Epithelial cell of proximal tubule (primary cell): ENCODE measurements around the gene TMX1. TPM values are rescaled to one million over a fixed set of nuclear protein-coding genes. Genes with fewer than 3 reads are reported as not detected.

Experiments
- DNase-seq: peaks from one replicate; pipeline ENCODE4 v3.0.0-alpha.2; 2011; ENCODE audit warnings: low read depth
- H3K4me3 ChIP-seq: 2 replicates; pipeline ENCODE4 v1.5.1; 2011; ENCODE audit warnings: low read depth, mild to moderate bottlenecking, low read length
- total RNA-seq: library from RNA; depleted of rRNA; stranded (reverse); fragments of >200 nt; gene quantifications from 2 replicates; pipeline ENCODE4 v1.2.3, GENCODE V29; 2015
- TF ChIP-seq, protein P1 (sequence below): conservative IDR thresholded peaks from 2 replicates; pipeline ENCODE4 v1.5.1; 2012; ENCODE audit warnings: low read depth, mild to moderate bottlenecking, low read length

The TMX1 gene
- total RNA-seq, 1 donor from 2014 or later = 31.4 TPM

DNA sequence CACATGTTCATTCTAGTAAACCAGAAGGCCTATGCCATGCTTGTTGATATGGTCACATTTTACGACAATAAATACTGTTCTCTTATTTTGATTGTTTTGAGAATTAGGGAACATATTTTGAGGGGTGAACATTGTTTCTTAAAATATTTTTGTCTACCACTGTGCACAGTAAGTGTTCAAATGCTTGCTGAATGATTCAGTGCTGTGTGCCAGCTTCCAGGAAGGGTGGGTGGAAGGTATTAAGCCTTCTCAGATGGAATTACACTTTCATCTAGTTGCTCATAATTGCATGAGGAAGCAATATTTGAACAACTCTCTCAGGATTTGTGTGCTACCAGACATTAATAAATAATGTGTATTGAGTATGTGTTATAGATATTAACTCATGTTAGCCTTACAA lies 15.5 kb upstream of the TMX1 start:
- TF ChIP-seq, protein P1, sequence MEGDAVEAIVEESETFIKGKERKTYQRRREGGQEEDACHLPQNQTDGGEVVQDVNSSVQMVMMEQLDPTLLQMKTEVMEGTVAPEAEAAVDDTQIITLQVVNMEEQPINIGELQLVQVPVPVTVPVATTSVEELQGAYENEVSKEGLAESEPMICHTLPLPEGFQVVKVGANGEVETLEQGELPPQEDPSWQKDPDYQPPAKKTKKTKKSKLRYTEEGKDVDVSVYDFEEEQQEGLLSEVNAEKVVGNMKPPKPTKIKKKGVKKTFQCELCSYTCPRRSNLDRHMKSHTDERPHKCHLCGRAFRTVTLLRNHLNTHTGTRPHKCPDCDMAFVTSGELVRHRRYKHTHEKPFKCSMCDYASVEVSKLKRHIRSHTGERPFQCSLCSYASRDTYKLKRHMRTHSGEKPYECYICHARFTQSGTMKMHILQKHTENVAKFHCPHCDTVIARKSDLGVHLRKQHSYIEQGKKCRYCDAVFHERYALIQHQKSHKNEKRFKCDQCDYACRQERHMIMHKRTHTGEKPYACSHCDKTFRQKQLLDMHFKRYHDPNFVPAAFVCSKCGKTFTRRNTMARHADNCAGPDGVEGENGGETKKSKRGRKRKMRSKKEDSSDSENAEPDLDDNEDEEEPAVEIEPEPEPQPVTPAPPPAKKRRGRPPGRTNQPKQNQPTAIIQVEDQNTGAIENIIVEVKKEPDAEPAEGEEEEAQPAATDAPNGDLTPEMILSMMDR = no peak
- no peak for DNase-seq
- H3K4me3 ChIP-seq = no peak overlapping the region

DNA sequence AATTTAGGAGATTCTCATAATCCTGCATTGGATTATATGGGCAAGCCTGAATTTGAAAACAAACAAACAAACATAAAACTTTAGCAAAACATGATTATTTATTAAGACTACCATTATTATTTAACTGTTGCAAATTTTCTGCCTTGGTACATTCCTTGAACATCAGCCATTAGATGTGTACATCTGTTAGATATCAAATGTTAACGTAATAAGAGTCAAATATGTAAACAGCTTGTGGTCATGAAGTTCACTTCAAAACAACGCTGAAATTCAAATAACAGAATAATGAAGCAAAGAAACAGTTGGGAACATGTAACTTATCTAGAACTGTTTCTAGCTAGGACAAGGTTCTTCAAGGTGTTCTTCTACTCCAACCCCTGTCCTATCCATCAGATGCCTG lies 14.3 kb upstream of the TMX1 start:
- H3K4me3 ChIP-seq = no peak overlapping the region
- TF ChIP-seq, protein P1 = no peak
- DNase-seq = no peak

DNA sequence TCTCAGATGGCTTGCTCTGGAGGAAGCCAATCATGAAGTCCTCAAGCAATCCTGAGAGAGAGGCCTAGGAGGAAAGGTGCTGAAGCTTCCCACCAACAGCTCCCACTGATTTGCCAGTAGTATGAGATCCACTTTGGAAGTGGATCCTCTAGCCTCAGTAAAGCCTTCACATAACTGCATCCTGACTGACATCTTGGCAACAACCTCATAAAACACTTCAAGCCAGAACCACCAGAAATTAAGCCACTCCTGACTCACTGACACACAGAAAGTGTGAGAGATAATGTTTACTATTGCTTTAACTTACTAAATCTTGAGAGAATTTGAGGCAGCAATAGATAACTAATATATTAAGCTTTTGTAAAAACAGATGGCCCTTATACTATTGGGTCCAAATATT lies 11.7 kb upstream of the TMX1 start:
- no peak for DNase-seq
- TF ChIP-seq, protein P1 = no peak
- no peak overlapping the region for H3K4me3 ChIP-seq

DNA sequence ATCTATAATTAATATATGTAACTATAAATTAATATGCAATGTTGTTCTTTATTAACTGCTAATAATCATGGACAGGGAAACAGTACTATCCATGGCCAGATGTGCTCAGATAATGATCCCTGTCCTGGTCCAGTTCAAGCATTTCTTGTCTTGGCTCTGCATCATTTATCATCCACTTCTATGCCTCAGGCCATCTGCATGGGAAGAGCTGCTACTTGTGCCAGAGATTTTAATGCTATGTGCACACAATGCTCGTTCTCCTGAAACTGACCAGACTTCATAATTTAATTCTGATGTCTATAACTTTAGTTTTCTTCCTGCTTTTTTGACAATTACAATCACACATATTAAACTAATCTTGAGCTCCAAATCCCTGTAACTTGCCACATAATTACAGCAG lies 11.2 kb upstream of the TMX1 start:
- TF ChIP-seq, protein P1 = no peak
- H3K4me3 ChIP-seq = no peak overlapping the region
- no peak for DNase-seq

DNA sequence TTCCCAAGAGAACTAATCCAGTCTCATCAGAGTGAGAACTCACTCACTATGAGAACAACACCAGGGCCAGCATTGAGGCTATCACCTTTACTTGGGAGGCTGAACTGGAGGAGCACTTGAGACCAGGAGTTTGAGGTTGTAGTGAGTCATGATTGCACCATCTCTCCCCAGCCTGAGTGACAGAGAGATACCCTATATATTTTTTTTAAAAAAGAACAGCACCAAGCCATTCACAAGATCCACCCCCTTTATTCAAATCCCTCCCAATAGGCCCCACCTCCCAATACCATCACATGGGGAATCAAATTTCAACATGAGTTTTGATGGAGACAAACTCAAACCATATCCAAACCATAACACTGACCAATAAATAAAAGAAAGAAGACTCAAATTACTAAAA lies 3.7 kb upstream of the TMX1 start:
- DNase-seq = no peak
- no peak overlapping the region for H3K4me3 ChIP-seq
- TF ChIP-seq, protein P1 = no peak

DNA sequence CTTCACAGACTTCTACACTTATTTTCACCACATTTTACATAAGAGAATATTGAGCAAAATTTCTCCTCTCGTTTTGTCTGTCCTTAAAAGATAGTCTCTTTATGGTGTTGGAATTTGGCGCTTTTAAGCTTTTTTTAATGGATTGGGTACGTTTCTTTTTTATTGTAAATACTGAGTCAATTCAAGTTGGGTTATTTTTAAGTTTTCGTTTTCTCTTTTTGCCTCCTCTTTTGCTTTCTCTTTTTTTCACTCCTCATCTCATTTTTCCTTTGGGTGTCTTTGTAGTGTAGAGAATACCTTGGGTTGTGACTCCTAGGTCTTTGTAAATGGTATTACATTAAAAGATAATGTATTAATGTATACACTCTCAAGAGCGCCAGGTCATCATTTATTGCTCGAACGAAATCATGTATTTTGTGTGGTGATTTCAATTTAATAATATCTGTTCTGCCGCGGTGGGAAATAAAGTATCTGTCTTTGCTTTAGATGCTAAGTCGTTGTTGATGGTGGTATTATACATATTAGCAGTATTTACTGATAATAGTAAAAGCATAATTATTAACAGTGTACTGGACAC lies 845 bp downstream of the TMX1 start:
- DNase-seq = no peak
- peak overlapping the region; percentile 93 for H3K4me3 ChIP-seq
- TF ChIP-seq, protein P1 = no peak
